Measurements from ENCODE around the gene NXNL1. TPM values are rescaled to one million over a fixed set of nuclear protein-coding genes. Genes with fewer than 3 reads are reported as not detected.

NXNL1 gene
- total and polyA plus RNA-seq, 9 of the 15 experiments (the other 6 are each of a cell fraction or from before 2014, with no cell fraction given), result not detected

- TF ChIP-seq BCLAF1 (IDR thresholded peaks at IDR 0.05; ENCODE audit: borderline replicate concordance in 1 of 2, control insufficient read depth in 1 of 2, low read depth in 2 of 2, low read length in 1 of 2) (0 out of 4 replicates have a peak, but pooled peaks of 1 of the 2 experiments have one; percentile 81), EWSR1 (IDR thresholded peaks at IDR 0.05; ENCODE audit: borderline replicate concordance, low read depth, partially characterized antibody) (no peak), PTBP1 (IDR thresholded peaks at IDR 0.05; ENCODE audit: low read depth, low read length) (no peak), CHD2 (IDR thresholded peaks at IDR 0.05; ENCODE audit: low read depth, low read length) (no peak; the same call in 1 of the 2 replicates), ZNF146 (CRISPR knock-in tag; IDR thresholded peaks at IDR 0.05; ENCODE audit: unreplicated experiment) (no peak), ZNF79 (CRISPR knock-in tag; IDR thresholded peaks at IDR 0.05; ENCODE audit: low read depth) (no peak), ZBTB7A (IDR thresholded peaks at IDR 0.05; ENCODE audit: borderline replicate concordance, control insufficient read depth, low read depth, low read length) (peak; percentile 18), MYNN (IDR thresholded peaks at IDR 0.05) (no peak; the same call in 1 of the 2 replicates), MYNN (CRISPR knock-in tag; IDR thresholded peaks at IDR 0.05) (no peak), ETS2 (tag; IDR thresholded peaks at IDR 0.05; ENCODE audit: borderline replicate concordance, poor library complexity, severe bottlenecking) (no peak), MXI1 (IDR thresholded peaks at IDR 0.05; ENCODE audit: low read depth, low read length) (peak; percentile 75), NFRKB (IDR thresholded peaks at IDR 0.05; ENCODE audit: low read depth) (no peak), MBD1 (CRISPR knock-in tag; IDR thresholded peaks at IDR 0.05) (no peak), ZBTB12 (CRISPR knock-in tag; IDR thresholded peaks at IDR 0.05) (peak; percentile 65), ZNF584 (CRISPR knock-in tag; IDR thresholded peaks at IDR 0.05; ENCODE audit: low read depth) (0 out of 2 replicates have a peak, but pooled peaks have one; percentile 50), POLR2G (IDR thresholded peaks at IDR 0.05; ENCODE audit: low read depth, low read length) (peak; percentile 75), ZNF436 (CRISPR knock-in tag; IDR thresholded peaks at IDR 0.05) (peak; percentile 87), NFE2L1 (tag; IDR thresholded peaks at IDR 0.05; ENCODE audit: borderline replicate concordance, low read depth) (no peak), ZNF311 (CRISPR knock-in tag; IDR thresholded peaks at IDR 0.05) (no peak), NCOR1 (IDR thresholded peaks at IDR 0.05) (no peak), ZNF589 (CRISPR knock-in tag; IDR thresholded peaks at IDR 0.05; ENCODE audit: low read depth) (no peak; the same call in 1 of the 2 replicates)
Observed at GRCh38 chr19:17419621-17420474, 40.9 kb downstream of the NXNL1 start, which contains the start of gene MVB12A (continued).
